IMR-90 (cell line): ENCODE data around the gene BICD2. TPM values are rescaled to one million over a fixed set of nuclear protein-coding genes. Genes with fewer than 3 reads are reported as not detected.

Experiments used
- ATAC-seq: fragments of 200-7000 bp; cut with Tn5 transposase; 2 replicates; pipeline ENCODE4 v1.9.1; 2020; ENCODE audit warnings: low read depth, mild to moderate bottlenecking, moderate library complexity
- BruUV-seq: library from RNA; stranded (reverse); fragments of 400-500 nt; replicated peaks from 2 replicates; lab custom pipeline; 2021; lab: Mats Ljungman, UMichigan
- CTCF ChIA-PET: fragments of 300-600 bp; formaldehyde crosslinking; extraction: SDS; loops from one replicate; lab custom pipeline; 2021; ENCODE audit warnings: antibody characterized with exemption; lab: Yijun Ruan, JAX
- POLR2A ChIA-PET: fragments of 300-600 bp; sonication (Branson Sonifier 250); formaldehyde crosslinking; loops from one replicate; lab custom pipeline; 2022; ENCODE audit warnings: antibody characterized with exemption; ENCODE audit not compliant: unreplicated experiment; lab: Charles Lee
- DNase-seq: peaks from one replicate; pipeline ENCODE4 v3.0.0; 2013
- H2AFZ ChIP-seq: replicated peaks from 2 replicates; pipeline ENCODE3; 2013; ENCODE audit warnings: low read length, mild to moderate bottlenecking; ENCODE audit not compliant: poor library complexity
- H2AK5ac ChIP-seq: 2 replicates; pipeline ENCODE4 v1.6.1; 2013; ENCODE audit warnings: low read depth, low read length, inconsistent platforms
- H2AK9ac ChIP-seq: replicated peaks from 2 replicates; pipeline ENCODE3; 2013; ENCODE audit warnings: mild to moderate bottlenecking, low read depth, low read length, moderate library complexity; ENCODE audit not compliant: poor library complexity
- H2BK120ac ChIP-seq: 2 replicates; pipeline ENCODE4 v1.6.1; 2013; ENCODE audit warnings: low read depth, low read length, inconsistent platforms
- H2BK15ac ChIP-seq: 3 replicates; pipeline ENCODE4 v1.6.1; 2013; ENCODE audit warnings: low read depth, low read length, inconsistent platforms
- H2BK20ac ChIP-seq: 2 replicates; pipeline ENCODE4 v1.6.1; 2013; ENCODE audit warnings: low read depth, mild to moderate bottlenecking, inconsistent platforms, low read length, moderate library complexity
- H2BK5ac ChIP-seq: 2 replicates; pipeline ENCODE4 v1.6.1; 2013; ENCODE audit warnings: mild to moderate bottlenecking, low read depth, low read length, inconsistent platforms; ENCODE audit not compliant: poor library complexity, severe bottlenecking
- H3K14ac ChIP-seq: replicated peaks from 2 replicates; pipeline ENCODE4 v1.6.1; 2013; ENCODE audit warnings: low read depth, low read length, inconsistent platforms
- H3K18ac ChIP-seq: 2 replicates; pipeline ENCODE4 v1.6.1; 2013; ENCODE audit warnings: low read depth, low read length, control low read depth
- H3K23ac ChIP-seq: 2 replicates; pipeline ENCODE4 v1.6.1; 2013; ENCODE audit warnings: low read depth, low read length, inconsistent platforms
- H3K27ac ChIP-seq: 2 replicates; pipeline ENCODE4 v1.5.1; 2013; ENCODE audit warnings: mild to moderate bottlenecking, control low read depth, low read length; ENCODE audit not compliant: insufficient read depth
- H3K27me3 ChIP-seq: 2 replicates; pipeline ENCODE4 v1.6.1; 2013; ENCODE audit warnings: low read length; ENCODE audit not compliant: control insufficient read depth, insufficient read depth
- H3K36me3 ChIP-seq: 2 replicates; pipeline ENCODE4 v1.6.1; 2013; ENCODE audit warnings: low read length, mixed read lengths; ENCODE audit not compliant: control insufficient read depth, insufficient read depth
- H3K4ac ChIP-seq: 2 replicates; pipeline ENCODE4 v1.6.1; 2013; ENCODE audit warnings: low read depth, low read length, inconsistent platforms
- H3K4me1 ChIP-seq: 2 replicates; pipeline ENCODE4 v1.6.1; 2013; ENCODE audit warnings: low read length, mixed read lengths; ENCODE audit not compliant: control insufficient read depth, insufficient read depth
- H3K4me2 ChIP-seq: 2 replicates; pipeline ENCODE4 v1.6.1; 2013; ENCODE audit warnings: low read depth, mild to moderate bottlenecking, control low read depth, low read length, moderate library complexity
- H3K4me3 ChIP-seq: 2 replicates; pipeline ENCODE4 v1.5.1; 2013; ENCODE audit warnings: low read depth, mild to moderate bottlenecking, control low read depth, low read length, moderate library complexity; ENCODE audit not compliant: insufficient read depth
- H3K56ac ChIP-seq: 2 replicates; pipeline ENCODE4 v1.6.1; 2013; ENCODE audit warnings: low read length, inconsistent platforms; ENCODE audit not compliant: insufficient read depth; ENCODE audit errors: extremely low read depth
- H3K79me1 ChIP-seq, 2 experiments: 2 replicates each; pipeline ENCODE4 v1.6.1; 2013; ENCODE audit warnings: low read length in 2 of 2, inconsistent platforms in 1 of 2, low read depth in 1 of 2
- H3K9ac ChIP-seq: 2 replicates; pipeline ENCODE4 v1.6.1; 2013; ENCODE audit warnings: low read depth, low read length, control low read depth
- H3K9me1 ChIP-seq: 2 replicates; pipeline ENCODE4 v1.6.1; 2013; ENCODE audit warnings: low read length, inconsistent platforms; ENCODE audit not compliant: insufficient read depth
- H3K9me3 ChIP-seq: 2 replicates; pipeline ENCODE4 v1.6.1; 2013; ENCODE audit warnings: low read length; ENCODE audit not compliant: control insufficient read depth, insufficient read depth
- H4K20me1 ChIP-seq: 2 replicates; pipeline ENCODE4 v1.6.1; 2013; ENCODE audit warnings: low read length, inconsistent platforms; ENCODE audit not compliant: insufficient read depth
- H4K5ac ChIP-seq: 2 replicates; pipeline ENCODE4 v1.6.1; 2013; ENCODE audit warnings: mild to moderate bottlenecking, low read depth, low read length, control low read depth
- H4K8ac ChIP-seq, 2 experiments: 2 replicates each; pipeline ENCODE4 v1.6.1; 2013; ENCODE audit warnings: low read depth in 2 of 2, low read length in 2 of 2, control low read depth in 1 of 2, inconsistent platforms in 1 of 2
- H4K91ac ChIP-seq: 2 replicates; pipeline ENCODE4 v1.6.1; 2013; ENCODE audit warnings: low read depth, low read length, inconsistent platforms; ENCODE audit not compliant: insufficient read depth
- WGBS, 2 experiments: methylation state at CpG; one replicate each; pipeline versions ENCODE4 v1.1.5 to v1.1.7; 2013; ENCODE audit warnings: missing lambda C conversion rate in 2 of 2; ENCODE audit not compliant: insufficient read length in 1 of 2; ENCODE audit errors: extremely low coverage in 2 of 2; 5-methylcytosine and 5-hydroxymethylcytosine counted together
- dilution Hi-C: fragments of 300-500 bp; cut with HindIII; formaldehyde crosslinking; loops from one replicate; pipeline ENCODE4 v1.14.3; 2018; ENCODE audit warnings: low sequenced_read_pairs; ENCODE audit not compliant: unreplicated experiment
- in situ Hi-C: fragments of 300-500 bp; cut with MboI; formaldehyde crosslinking; loops from 3 replicates; pipeline ENCODE4 v1.14.3; 2019; ENCODE audit warnings: low sequenced_read_pairs, inconsistent platforms, mixed read lengths
- intact Hi-C: fragments of 100-400 bp; cut with micrococcal nuclease; formaldehyde crosslinking; loops from 2 replicates; pipeline ENCODE4 v1.10.0; 2022
- polyA plus RNA-seq, 3 experiments: library from polyadenylated mRNA; depleted of rRNA; stranded (reverse); fragments of >200 nt; gene quantifications; 2 replicates each; pipeline ENCODE4 v1.2.3, GENCODE V29; 2012; ENCODE audit warnings: low replicate concordance in 1 of 3
- total RNA-seq: library from RNA; depleted of rRNA; stranded (reverse); fragments of >200 nt; gene quantifications from 2 replicates; pipeline ENCODE4 v1.2.3, GENCODE V29; 2012
- TF ChIP-seq, protein P1 (sequence below): conservative IDR thresholded peaks from 2 replicates; pipeline ENCODE4 v1.5.1; 2012; ENCODE audit warnings: mild to moderate bottlenecking, low read depth, low read length, improper control_type of control experiment

Gene BICD2
- total and polyA plus RNA-seq, 2 of the 4 experiments (the other 2 are of a cell fraction) = 21.5 to 35.7 TPM

DNA sequence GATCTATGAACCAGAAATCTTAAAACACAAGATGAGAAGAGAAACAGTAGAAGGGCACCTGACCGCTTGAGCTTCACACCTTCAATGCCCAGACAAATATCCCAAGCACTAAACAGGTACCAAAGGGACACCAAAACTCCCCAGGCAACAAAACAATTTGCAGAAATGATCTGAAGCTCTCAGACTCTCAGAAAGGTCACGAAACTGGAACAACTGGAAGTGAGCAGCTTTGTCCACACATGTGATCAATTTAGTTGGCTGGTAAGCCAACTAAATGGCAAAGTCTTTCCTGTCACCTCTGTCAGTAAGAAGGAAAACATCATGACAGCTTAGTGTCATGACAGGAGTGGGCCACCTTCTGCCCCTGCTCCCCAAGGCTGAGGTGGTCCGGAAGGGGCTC, 98.8 kb downstream of the BICD2 start:
- Histone ChIP-seq H3K9ac (no peak overlapping the region), H3K56ac (no peak overlapping the region), H4K20me1 (peaks cover 64% of the 10 kb centered on the region), H4K8ac (no peak overlapping the region), H2BK5ac (no peak overlapping the region), H4K5ac (no peak overlapping the region), H2BK15ac (no peak overlapping the region), H3K4me1 (peaks cover 13% of the 10 kb centered on the region), H3K4ac (no peak overlapping the region), H2AFZ (no peak overlapping the region), H3K79me1 (peaks cover 36 to 89% of the 10 kb centered on the region in 2 experiments), H3K27ac (no peak overlapping the region), H2BK20ac (no peak overlapping the region), H3K14ac (no peak overlapping the region), H3K36me3 (peaks cover 7% of the 10 kb centered on the region), H3K27me3 (no peaks in the 10 kb centered on the region), H3K23ac (no peak overlapping the region), H4K91ac (no peak overlapping the region), H3K9me3 (no peaks in the 10 kb centered on the region), H2AK5ac (no peak overlapping the region), H3K18ac (no peak overlapping the region), H2BK120ac (no peak overlapping the region), H2AK9ac (no peak overlapping the region), H3K4me3 (no peak overlapping the region), H3K9me1 (peaks cover 21% of the 10 kb centered on the region; the same call in 1 of the 2 replicates), H3K4me2 (no peak overlapping the region)
- dilution Hi-C loops = no loop called here
- intact Hi-C loops = no loop called here
- CTCF ChIA-PET = interaction anchor here (0.6 kb wide), 1 partner anchor 541 kb away, joined by 6 read pairs; no protein-coding TSS in a partner anchor
- WGBS, 2 experiments = 100% methylated on average over 1 of the region's 3 CpGs; no CpG with 5 or more reads in 1 of the 2 experiments
- TF ChIP-seq, protein P1, sequence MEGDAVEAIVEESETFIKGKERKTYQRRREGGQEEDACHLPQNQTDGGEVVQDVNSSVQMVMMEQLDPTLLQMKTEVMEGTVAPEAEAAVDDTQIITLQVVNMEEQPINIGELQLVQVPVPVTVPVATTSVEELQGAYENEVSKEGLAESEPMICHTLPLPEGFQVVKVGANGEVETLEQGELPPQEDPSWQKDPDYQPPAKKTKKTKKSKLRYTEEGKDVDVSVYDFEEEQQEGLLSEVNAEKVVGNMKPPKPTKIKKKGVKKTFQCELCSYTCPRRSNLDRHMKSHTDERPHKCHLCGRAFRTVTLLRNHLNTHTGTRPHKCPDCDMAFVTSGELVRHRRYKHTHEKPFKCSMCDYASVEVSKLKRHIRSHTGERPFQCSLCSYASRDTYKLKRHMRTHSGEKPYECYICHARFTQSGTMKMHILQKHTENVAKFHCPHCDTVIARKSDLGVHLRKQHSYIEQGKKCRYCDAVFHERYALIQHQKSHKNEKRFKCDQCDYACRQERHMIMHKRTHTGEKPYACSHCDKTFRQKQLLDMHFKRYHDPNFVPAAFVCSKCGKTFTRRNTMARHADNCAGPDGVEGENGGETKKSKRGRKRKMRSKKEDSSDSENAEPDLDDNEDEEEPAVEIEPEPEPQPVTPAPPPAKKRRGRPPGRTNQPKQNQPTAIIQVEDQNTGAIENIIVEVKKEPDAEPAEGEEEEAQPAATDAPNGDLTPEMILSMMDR = no peak
- BruUV-seq = no TSS peak
- in situ Hi-C loops = no loop called here
- ATAC-seq (no peak), DNase-seq (no peak)
- POLR2A ChIA-PET = no interaction called here
